SK-N-SH (cell line): Measurements from ENCODE around the gene TMEM200C. TPM values are rescaled to one million over a fixed set of nuclear protein-coding genes. Genes with fewer than 3 reads are reported as not detected.

Source experiments
- CTCF ChIA-PET: fragments of 300-600, 350-600 bp; formaldehyde crosslinking; extraction: SDS; loops from one replicate; lab custom pipeline; 2021; lab: Yijun Ruan, JAX
- POLR2A ChIA-PET: fragments of 350-600 bp; sonication (Branson Sonifier 250); formaldehyde crosslinking; extraction: SDS; loops from one replicate; lab custom pipeline; 2020; ENCODE audit warnings: antibody characterized with exemption, inconsistent platforms; lab: Yijun Ruan, JAX
- DNase-seq: peaks from one replicate; pipeline ENCODE4 v3.0.0; 2012
- H2AFZ ChIP-seq: fragments of 200-600 bp; sonication (generic); 2 replicates; pipeline ENCODE4 v1.8.1; 2016; ENCODE audit warnings: antibody characterized with exemption, mild to moderate bottlenecking, low read depth
- H3F3A ChIP-seq: fragments of 200-600 bp; sonication (generic); replicated peaks from 2 replicates; pipeline ENCODE3; 2016; ENCODE audit warnings: antibody characterized with exemption, mild to moderate bottlenecking; ENCODE audit not compliant: insufficient read depth
- H3K27ac ChIP-seq, 2 experiments: fragments of 200-500 bp in 1 of 2; fragments of 200-600 bp in 1 of 2; sonication (Bioruptor generic) in 1 of 2; sonication (generic), shearing (Covaris generic) in 1 of 2; 2 replicates each; pipeline versions ENCODE4 v1.5.1 to v1.6.1; 2014 to 2016; ENCODE audit warnings: low read depth in 2 of 2, inconsistent platforms in 1 of 2, low read length in 1 of 2, mild to moderate bottlenecking in 1 of 2, mixed read lengths in 1 of 2
- H3K27me3 ChIP-seq: fragments of 200-600 bp; sonication (generic), shearing (Covaris generic); 2 replicates; pipeline ENCODE4 v1.6.1; 2016; ENCODE audit warnings: mixed run types; ENCODE audit not compliant: insufficient read depth
- H3K36me3 ChIP-seq, 2 experiments: fragments of 200-500 bp in 1 of 2; fragments of 200-600 bp in 1 of 2; sonication (Bioruptor generic) in 1 of 2; sonication (generic) in 1 of 2; replicated peaks in 1 of 2; 2 replicates each; pipeline versions ENCODE3 to v1.5.1; 2014 to 2016; ENCODE audit warnings: low read length in 1 of 2, mild to moderate bottlenecking in 1 of 2; ENCODE audit not compliant: insufficient read depth in 2 of 2, control insufficient read depth in 1 of 2
- H3K4me1 ChIP-seq, 2 experiments: fragments of 200-500 bp in 1 of 2; fragments of 200-600 bp in 1 of 2; sonication (Bioruptor generic) in 1 of 2; sonication (generic), shearing (Covaris generic) in 1 of 2; 2 replicates each; pipeline versions ENCODE4 v1.5.1 to v1.6.1; 2014 to 2016; ENCODE audit warnings: low read depth in 1 of 2, low read length in 1 of 2, mixed run types in 1 of 2; ENCODE audit not compliant: insufficient read depth in 2 of 2, control insufficient read depth in 1 of 2
- H3K4me2 ChIP-seq: fragments of 200-600 bp; sonication (generic), shearing (Covaris generic); 2 replicates; pipeline ENCODE4 v1.6.1; 2017; ENCODE audit warnings: mixed run types
- H3K4me3 ChIP-seq, 2 experiments: fragments of 200-500 bp in 1 of 2; fragments of 200-600 bp in 1 of 2; sonication (Bioruptor generic) in 1 of 2; sonication (generic), shearing (Covaris generic) in 1 of 2; 2 replicates each; pipeline versions ENCODE4 v1.5.1 to v1.8.1; 2014 to 2016; ENCODE audit warnings: low read depth in 2 of 2, inconsistent platforms in 1 of 2, low read length in 1 of 2, mild to moderate bottlenecking in 1 of 2, mixed read lengths in 1 of 2, moderate library complexity in 1 of 2
- H3K79me2 ChIP-seq: fragments of 200-600 bp; sonication (generic); 2 replicates; pipeline ENCODE4 v1.8.1; 2017; ENCODE audit warnings: mild to moderate bottlenecking; ENCODE audit not compliant: insufficient read depth
- H3K9ac ChIP-seq: fragments of 200-600 bp; sonication (generic); 2 replicates; pipeline ENCODE4 v1.6.1; 2017; ENCODE audit warnings: mixed run types
- H3K9me2 ChIP-seq: fragments of 200-600 bp; sonication (generic); 2 replicates; pipeline ENCODE4 v1.6.1; 2017; ENCODE audit warnings: mixed run types
- H3K9me3 ChIP-seq: fragments of 200-600 bp; sonication (generic); 2 replicates; pipeline ENCODE4 v1.6.1; 2017; ENCODE audit warnings: mixed run types, mild to moderate bottlenecking, moderate library complexity
- H4K20me1 ChIP-seq: fragments of 200-600 bp; sonication (generic); 2 replicates; pipeline ENCODE4 v1.6.1; 2017; ENCODE audit warnings: mild to moderate bottlenecking, mixed run types; ENCODE audit not compliant: insufficient read depth
- CHD2 ChIP-seq: fragments of 150-350 bp; IDR thresholded peaks from 2 replicates; pipeline ENCODE4 v1.6.1; 2018; ENCODE audit warnings: low read length; ENCODE audit not compliant: partially characterized antibody
- EP300 ChIP-seq, 2 experiments: IDR thresholded peaks; 2 replicates each; pipeline versions ENCODE4 v1.4.0 to v1.6.1; 2012; ENCODE audit warnings: borderline replicate concordance in 1 of 2, low read depth in 1 of 2, low read length in 1 of 2
- FOXJ3 ChIP-seq: sonication (generic); formaldehyde crosslinking; IDR thresholded peaks from 2 replicates; pipeline ENCODE4 v1.5.1; 2020; ENCODE audit warnings: mild to moderate bottlenecking, missing genetic modification reagents
- FOXM1 ChIP-seq: IDR thresholded peaks from 2 replicates; pipeline ENCODE4 v1.4.0; 2012; ENCODE audit warnings: low read depth, mild to moderate bottlenecking
- GATA2 ChIP-seq: sonication (generic); formaldehyde crosslinking; IDR thresholded peaks from 2 replicates; pipeline ENCODE4 v1.5.0; 2020; ENCODE audit warnings: mild to moderate bottlenecking, missing genetic modification reagents
- IRF3 ChIP-seq: fragments of 150-350 bp; IDR thresholded peaks from 2 replicates; pipeline ENCODE4 v1.6.1; 2016; ENCODE audit warnings: mild to moderate bottlenecking, low read depth, low read length
- JUND ChIP-seq: IDR thresholded peaks from 2 replicates; pipeline ENCODE4 v1.4.0; 2012
- MXI1 ChIP-seq: IDR thresholded peaks from 2 replicates; pipeline ENCODE4 v1.6.1; 2012; ENCODE audit warnings: mild to moderate bottlenecking, low read depth, low read length, improper control_type of control experiment
- NFIC ChIP-seq: IDR thresholded peaks from 2 replicates; pipeline ENCODE4 v1.4.0; 2012; ENCODE audit warnings: borderline replicate concordance
- NRF1 ChIP-seq: IDR thresholded peaks from 2 replicates; pipeline ENCODE4 v1.6.1; 2012; ENCODE audit warnings: low read depth, mild to moderate bottlenecking, low read length
- POLR2AphosphoS5 ChIP-seq: IDR thresholded peaks from 2 replicates; pipeline ENCODE4 v1.6.1; 2012; ENCODE audit warnings: low read depth, low read length
- RCOR1 ChIP-seq: fragments of 150-350 bp; IDR thresholded peaks from 2 replicates; pipeline ENCODE4 v1.6.1; 2017; ENCODE audit warnings: antibody characterized with exemption, low read length
- RXRA ChIP-seq: IDR thresholded peaks from 2 replicates; pipeline ENCODE4 v1.4.0; 2012; ENCODE audit warnings: low read depth, mild to moderate bottlenecking, borderline replicate concordance
- SIN3A ChIP-seq: IDR thresholded peaks from 2 replicates; pipeline ENCODE4 v1.6.1; 2012; ENCODE audit warnings: low read depth, mild to moderate bottlenecking, low read length, moderate library complexity, borderline replicate concordance
- TCF12 ChIP-seq: IDR thresholded peaks from 2 replicates; pipeline ENCODE4 v1.4.0; 2012
- YY1 ChIP-seq: IDR thresholded peaks from 2 replicates; pipeline ENCODE4 v1.4.0; 2012; ENCODE audit warnings: low read depth, mild to moderate bottlenecking
- WGBS: methylation state at CpG from one replicate; pipeline ENCODE4 v1.1.6; 2017; ENCODE audit warnings: low lambda C conversion rate; 5-methylcytosine and 5-hydroxymethylcytosine counted together
- polyA plus RNA-seq, 3 experiments: library from polyadenylated mRNA; depleted of rRNA; stranded (reverse); fragments of >200 nt; gene quantifications; 2 replicates each; pipeline ENCODE4 v1.2.3, GENCODE V29; 2012
- TF ChIP-seq, protein P1 (sequence below): IDR thresholded peaks from 2 replicates; pipeline ENCODE4 v1.6.1; 2012; ENCODE audit warnings: mild to moderate bottlenecking, low read depth, low read length, moderate library complexity
- TF ChIP-seq, protein P2 (sequence below): IDR thresholded peaks from 2 replicates; pipeline ENCODE4 v1.4.0; 2012; ENCODE audit warnings: low read depth, borderline replicate concordance
- TF ChIP-seq, protein P3 (sequence below): IDR thresholded peaks from 2 replicates; pipeline ENCODE4; 2012
- TF ChIP-seq, protein P4 (sequence below): IDR thresholded peaks from 2 replicates; pipeline ENCODE4 v1.4.0; 2012; ENCODE audit warnings: low read depth, borderline replicate concordance

TMEM200C gene
- polyA plus RNA-seq, 1 of the 3 experiments (the other 2 are of a cell fraction) = not detected

GRCh38 chr18:5903386-5903785, 8.1 kb upstream of the TMEM200C start:
- TF ChIP-seq, protein P1, sequence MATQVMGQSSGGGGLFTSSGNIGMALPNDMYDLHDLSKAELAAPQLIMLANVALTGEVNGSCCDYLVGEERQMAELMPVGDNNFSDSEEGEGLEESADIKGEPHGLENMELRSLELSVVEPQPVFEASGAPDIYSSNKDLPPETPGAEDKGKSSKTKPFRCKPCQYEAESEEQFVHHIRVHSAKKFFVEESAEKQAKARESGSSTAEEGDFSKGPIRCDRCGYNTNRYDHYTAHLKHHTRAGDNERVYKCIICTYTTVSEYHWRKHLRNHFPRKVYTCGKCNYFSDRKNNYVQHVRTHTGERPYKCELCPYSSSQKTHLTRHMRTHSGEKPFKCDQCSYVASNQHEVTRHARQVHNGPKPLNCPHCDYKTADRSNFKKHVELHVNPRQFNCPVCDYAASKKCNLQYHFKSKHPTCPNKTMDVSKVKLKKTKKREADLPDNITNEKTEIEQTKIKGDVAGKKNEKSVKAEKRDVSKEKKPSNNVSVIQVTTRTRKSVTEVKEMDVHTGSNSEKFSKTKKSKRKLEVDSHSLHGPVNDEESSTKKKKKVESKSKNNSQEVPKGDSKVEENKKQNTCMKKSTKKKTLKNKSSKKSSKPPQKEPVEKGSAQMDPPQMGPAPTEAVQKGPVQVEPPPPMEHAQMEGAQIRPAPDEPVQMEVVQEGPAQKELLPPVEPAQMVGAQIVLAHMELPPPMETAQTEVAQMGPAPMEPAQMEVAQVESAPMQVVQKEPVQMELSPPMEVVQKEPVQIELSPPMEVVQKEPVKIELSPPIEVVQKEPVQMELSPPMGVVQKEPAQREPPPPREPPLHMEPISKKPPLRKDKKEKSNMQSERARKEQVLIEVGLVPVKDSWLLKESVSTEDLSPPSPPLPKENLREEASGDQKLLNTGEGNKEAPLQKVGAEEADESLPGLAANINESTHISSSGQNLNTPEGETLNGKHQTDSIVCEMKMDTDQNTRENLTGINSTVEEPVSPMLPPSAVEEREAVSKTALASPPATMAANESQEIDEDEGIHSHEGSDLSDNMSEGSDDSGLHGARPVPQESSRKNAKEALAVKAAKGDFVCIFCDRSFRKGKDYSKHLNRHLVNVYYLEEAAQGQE = no peak
- TF ChIP-seq RCOR1 (no peak), CHD2 (no peak), MXI1 (no peak), TCF12 (no peak), FOXM1 (no peak), YY1 (no peak), SIN3A (no peak), EP300 (IDR thresholded peaks at IDR 0.05; ENCODE audit: borderline replicate concordance in 1 of 2, low read depth in 1 of 2, low read length in 1 of 2) (no peak), FOXJ3 (CRISPR knock-in tag) (no peak), NFIC (no peak), NRF1 (no peak), POLR2AphosphoS5 (no peak), GATA2 (no peak), IRF3 (no peak), JUND (no peak), RXRA (no peak)
- TF ChIP-seq, protein P2, sequence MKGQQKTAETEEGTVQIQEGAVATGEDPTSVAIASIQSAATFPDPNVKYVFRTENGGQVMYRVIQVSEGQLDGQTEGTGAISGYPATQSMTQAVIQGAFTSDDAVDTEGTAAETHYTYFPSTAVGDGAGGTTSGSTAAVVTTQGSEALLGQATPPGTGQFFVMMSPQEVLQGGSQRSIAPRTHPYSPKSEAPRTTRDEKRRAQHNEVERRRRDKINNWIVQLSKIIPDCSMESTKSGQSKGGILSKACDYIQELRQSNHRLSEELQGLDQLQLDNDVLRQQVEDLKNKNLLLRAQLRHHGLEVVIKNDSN = no peak
- TF ChIP-seq, protein P3, sequence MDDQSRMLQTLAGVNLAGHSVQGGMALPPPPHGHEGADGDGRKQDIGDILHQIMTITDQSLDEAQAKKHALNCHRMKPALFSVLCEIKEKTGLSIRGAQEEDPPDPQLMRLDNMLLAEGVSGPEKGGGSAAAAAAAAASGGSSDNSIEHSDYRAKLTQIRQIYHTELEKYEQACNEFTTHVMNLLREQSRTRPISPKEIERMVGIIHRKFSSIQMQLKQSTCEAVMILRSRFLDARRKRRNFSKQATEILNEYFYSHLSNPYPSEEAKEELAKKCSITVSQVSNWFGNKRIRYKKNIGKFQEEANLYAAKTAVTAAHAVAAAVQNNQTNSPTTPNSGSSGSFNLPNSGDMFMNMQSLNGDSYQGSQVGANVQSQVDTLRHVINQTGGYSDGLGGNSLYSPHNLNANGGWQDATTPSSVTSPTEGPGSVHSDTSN = no peak
- TF ChIP-seq, protein P4, sequence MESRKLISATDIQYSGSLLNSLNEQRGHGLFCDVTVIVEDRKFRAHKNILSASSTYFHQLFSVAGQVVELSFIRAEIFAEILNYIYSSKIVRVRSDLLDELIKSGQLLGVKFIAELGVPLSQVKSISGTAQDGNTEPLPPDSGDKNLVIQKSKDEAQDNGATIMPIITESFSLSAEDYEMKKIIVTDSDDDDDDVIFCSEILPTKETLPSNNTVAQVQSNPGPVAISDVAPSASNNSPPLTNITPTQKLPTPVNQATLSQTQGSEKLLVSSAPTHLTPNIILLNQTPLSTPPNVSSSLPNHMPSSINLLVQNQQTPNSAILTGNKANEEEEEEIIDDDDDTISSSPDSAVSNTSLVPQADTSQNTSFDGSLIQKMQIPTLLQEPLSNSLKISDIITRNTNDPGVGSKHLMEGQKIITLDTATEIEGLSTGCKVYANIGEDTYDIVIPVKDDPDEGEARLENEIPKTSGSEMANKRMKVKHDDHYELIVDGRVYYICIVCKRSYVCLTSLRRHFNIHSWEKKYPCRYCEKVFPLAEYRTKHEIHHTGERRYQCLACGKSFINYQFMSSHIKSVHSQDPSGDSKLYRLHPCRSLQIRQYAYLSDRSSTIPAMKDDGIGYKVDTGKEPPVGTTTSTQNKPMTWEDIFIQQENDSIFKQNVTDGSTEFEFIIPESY = no peak
- H2AFZ ChIP-seq = no peak overlapping the region
- ChIA-PET CTCF (interaction anchor here (1.2 to 1.9 kb wide), 2 partner anchors 13 to 24 kb away, joined by 4 to 9 read pairs; no protein-coding TSS in a partner anchor), POLR2A (no interaction called here)
- H3K4me1 ChIP-seq = no peaks in the 10 kb centered on the region
- H3K36me3 ChIP-seq = no peaks in the 10 kb centered on the region
- H3K4me2 ChIP-seq = no peak overlapping the region
- WGBS = 46% methylated on average over 10 of the region's 10 CpGs
- no peak overlapping the region for H3K9ac ChIP-seq
- no peaks in the 10 kb centered on the region for H4K20me1 ChIP-seq
- no peaks in the 10 kb centered on the region for H3K9me2 ChIP-seq
- no peak overlapping the region for H3K4me3 ChIP-seq
- no peak for DNase-seq
- 0 out of 2 replicates have a peak, but pooled peaks cover 2% of the 10 kb centered on the region for H3K27me3 ChIP-seq
- H3K27ac ChIP-seq = no peak overlapping the region
- no peaks in the 10 kb centered on the region for H3K9me3 ChIP-seq
- no peaks in the 10 kb centered on the region for H3F3A ChIP-seq
- H3K79me2 ChIP-seq = no peaks in the 10 kb centered on the region
